GM12878 (cell line): ENCODE measurements around the gene SEL1L. TPM values are rescaled to one million over a fixed set of nuclear protein-coding genes. Genes with fewer than 3 reads are reported as not detected.

Source experiments
- ATAC-seq: fragments of 200-7000 bp; cut with Tn5 transposase; 3 replicates; pipeline ENCODE4 v1.9.1; 2020; ENCODE audit warnings: mild to moderate bottlenecking, moderate library complexity
- BruUV-seq: library from RNA; stranded (reverse); fragments of 400-500 nt; replicated peaks from 2 replicates; lab custom pipeline; 2021; lab: Mats Ljungman, UMichigan
- CTCF ChIA-PET: fragments of 300-600 bp; sonication (Branson Sonifier 250); formaldehyde crosslinking; extraction: SDS; loops from one replicate; lab custom pipeline; 2021; ENCODE audit warnings: inconsistent platforms; lab: Yijun Ruan, JAX
- POLR2A ChIA-PET: fragments of 350-600 bp; formaldehyde crosslinking; extraction: SDS; loops from one replicate; lab custom pipeline; 2021; ENCODE audit warnings: inconsistent platforms; lab: Charles Lee
- RAD21 ChIA-PET: fragments of 300-600 bp; sonication (Branson Sonifier 250); formaldehyde crosslinking; loops from one replicate; lab custom pipeline; 2023; ENCODE audit warnings: antibody characterized with exemption; ENCODE audit not compliant: unreplicated experiment; lab: Charles Lee
- SMC1A ChIA-PET: fragments of 300-600 bp; sonication (Branson Sonifier 250); formaldehyde crosslinking; loops from one replicate; lab custom pipeline; 2023; ENCODE audit not compliant: unreplicated experiment, uncharacterized antibody; lab: Charles Lee
- DNase-seq: peaks from one replicate; pipeline ENCODE4 v3.0.0-alpha.2; 2011; ENCODE audit warnings: low read depth, low spot score
- FAIRE-seq: peaks from 3 replicates; lab custom pipeline; 2011; peaks lifted over from hg19 to GRCh38; lab: Jason Lieb, UNC
- H2AFZ ChIP-seq: 2 replicates; pipeline ENCODE4 v1.6.0; 2011; ENCODE audit warnings: low read depth, low read length, control low read depth; ENCODE audit not compliant: control insufficient read depth
- H3K27ac ChIP-seq: 2 replicates; pipeline ENCODE4 v1.5.1; 2011; ENCODE audit warnings: control low read depth; ENCODE audit not compliant: control insufficient read depth, insufficient read depth
- H3K27me3 ChIP-seq, 2 experiments: replicated peaks in 1 of 2; 2 replicates each; pipeline versions ENCODE4 v1.6.0 to v1.6.1; 2011; ENCODE audit warnings: low read length in 1 of 2; ENCODE audit not compliant: control insufficient read depth in 2 of 2, insufficient read depth in 2 of 2
- H3K36me3 ChIP-seq, 2 experiments: 2 replicates each; pipeline ENCODE4 v1.5.1; 2011; ENCODE audit warnings: low read length in 1 of 2; ENCODE audit not compliant: control insufficient read depth in 2 of 2, insufficient read depth in 2 of 2
- H3K4me1 ChIP-seq: 2 replicates; pipeline ENCODE4 v1.6.1; 2011; ENCODE audit warnings: mild to moderate bottlenecking, low read length, moderate library complexity, mixed read lengths; ENCODE audit not compliant: control insufficient read depth, insufficient read depth
- H3K4me2 ChIP-seq: 2 replicates; pipeline ENCODE4 v1.6.0; 2011; ENCODE audit warnings: control low read depth; ENCODE audit not compliant: control insufficient read depth, insufficient read depth
- H3K4me3 ChIP-seq: fragments of 200-600 bp; sonication (generic); 2 replicates; pipeline ENCODE4 v1.5.1; 2016
- H3K79me2 ChIP-seq: 2 replicates; pipeline ENCODE4 v1.6.0; 2011; ENCODE audit warnings: low read length; ENCODE audit not compliant: control insufficient read depth, insufficient read depth
- H3K9ac ChIP-seq: 2 replicates; pipeline ENCODE4 v1.8.0; 2011; ENCODE audit warnings: low read length, control low read depth, mixed read lengths; ENCODE audit not compliant: control insufficient read depth, insufficient read depth
- H3K9me3 ChIP-seq: replicated peaks from 3 replicates; pipeline ENCODE4 v1.5.1; 2011; ENCODE audit warnings: mild to moderate bottlenecking, low read length; ENCODE audit not compliant: control insufficient read depth, insufficient read depth
- H4K20me1 ChIP-seq: 2 replicates; pipeline ENCODE4 v1.6.0; 2011; ENCODE audit not compliant: control insufficient read depth, insufficient read depth
- CBX5 ChIP-seq: sonication (generic); IDR thresholded peaks from 2 replicates; pipeline ENCODE4 v1.6.1; 2016; ENCODE audit warnings: low read depth, moderate library complexity, mild to moderate bottlenecking, inconsistent platforms
- JUND ChIP-seq: IDR thresholded peaks from 2 replicates; pipeline ENCODE4 v1.6.1; 2012; ENCODE audit warnings: low read depth, mild to moderate bottlenecking, low read length, improper control_type of control experiment, moderate library complexity
- MEF2A ChIP-seq: IDR thresholded peaks from 2 replicates; pipeline ENCODE4 v1.6.1; 2011; ENCODE audit warnings: low read depth, mild to moderate bottlenecking, low read length, moderate library complexity; ENCODE audit not compliant: insufficient read depth
- PAX5 ChIP-seq: IDR thresholded peaks from 2 replicates; pipeline ENCODE4 v1.6.1; 2011; ENCODE audit warnings: low read depth, low read length, borderline replicate concordance
- RAD51 ChIP-seq: fragments of 450-650 bp; IDR thresholded peaks from 2 replicates; pipeline ENCODE4 v1.6.1; 2016; ENCODE audit warnings: moderate library complexity, mild to moderate bottlenecking, inconsistent platforms
- RELA ChIP-seq: fragments of 450-650 bp; IDR thresholded peaks from 2 replicates; pipeline ENCODE4 v1.8.0; 2014; ENCODE audit warnings: borderline replicate concordance; ENCODE audit not compliant: partially characterized antibody
- ZSCAN29 ChIP-seq: fragments of 450-650 bp; IDR thresholded peaks from 2 replicates; pipeline ENCODE4 v1.6.1; 2017; ENCODE audit warnings: mild to moderate bottlenecking, moderate library complexity
- WGBS: methylation state at CpG from one replicate; pipeline ENCODE4 v1.1.6; 2016; ENCODE audit warnings: low lambda C conversion rate; ENCODE audit not compliant: insufficient replicate concordance, insufficient coverage; ENCODE audit errors: missing lambda C conversion rate; 5-methylcytosine and 5-hydroxymethylcytosine counted together
- in situ Hi-C: fragments of 300-500 bp; cut with MboI; formaldehyde crosslinking; loops from 9 replicates; pipeline ENCODE4 v1.14.3; 2018; ENCODE audit warnings: mixed read lengths
- intact Hi-C: fragments of 100-400 bp; cut with micrococcal nuclease; formaldehyde crosslinking; loops from one replicate; pipeline ENCODE4 v1.14.2; 2022; ENCODE audit not compliant: unreplicated experiment
- polyA plus RNA-seq, 11 experiments: library from polyadenylated mRNA; depleted of rRNA in 4 of 11; unstranded in 6 of 11; stranded (reverse) in 5 of 11; fragments of >200 nt; fragmentation: Nextera tagmentation in 4 of 11; fragmentation: Illumina TruSeq in 1 of 11; extraction: Ambion mirVana in 4 of 11; extraction: Trizol in 1 of 11; gene quantifications; 1 replicate in 1 of 11; 2 replicates in 10 of 11; pipeline versions ENCODE4 v1.2.1 to v1.2.3, GENCODE V29; 2011 to 2016; ENCODE audit warnings: inconsistent platforms in 2 of 11, missing spikeins in 2 of 11, low read depth in 1 of 11
- total RNA-seq, 4 experiments: library from RNA; depleted of rRNA in 3 of 4; stranded (reverse); fragments of >200 nt in 3 of 4; fragmentation: Illumina TruSeq in 1 of 4; extraction: Trizol in 1 of 4; gene quantifications; 2 replicates each; pipeline versions ENCODE4 v1.2.1 to v1.2.3, GENCODE V29; 2013 to 2021
- TF ChIP-seq, protein P1 (sequence below): fragments of 450-650 bp; IDR thresholded peaks from 2 replicates; pipeline ENCODE4 v1.6.1; 2017; ENCODE audit warnings: mild to moderate bottlenecking, low read depth, inconsistent platforms; ENCODE audit not compliant: poor library complexity, severe bottlenecking
- TF ChIP-seq, protein P2 (sequence below): fragments of 450-650 bp; IDR thresholded peaks from 2 replicates; pipeline ENCODE4 v1.6.1; 2016; ENCODE audit warnings: mild to moderate bottlenecking, moderate library complexity, borderline replicate concordance
- TF ChIP-seq, protein P3 (sequence below): IDR thresholded peaks from 2 replicates; pipeline ENCODE4 v1.6.1; 2012; ENCODE audit warnings: low read depth, low read length, improper control_type of control experiment
- TF ChIP-seq, protein P4 (sequence below): IDR thresholded peaks from 2 replicates; pipeline ENCODE4 v1.6.1; 2012; ENCODE audit warnings: low read length, inconsistent platforms
- TF ChIP-seq, protein P5 (sequence below): fragments of 450-650 bp; IDR thresholded peaks from 2 replicates; pipeline ENCODE4 v1.6.1; 2014; ENCODE audit warnings: mild to moderate bottlenecking
- TF ChIP-seq, protein P6 (sequence below): IDR thresholded peaks from 2 replicates; pipeline ENCODE4 v1.6.1; 2012; ENCODE audit warnings: low read depth, low read length, improper control_type of control experiment

Gene SEL1L
- total and polyA plus RNA-seq, 10 of the 15 experiments (the other 5 are each of a cell fraction or from before 2014, with no cell fraction given), result 13.4 to 57.2 (median 31.7) TPM

DNA sequence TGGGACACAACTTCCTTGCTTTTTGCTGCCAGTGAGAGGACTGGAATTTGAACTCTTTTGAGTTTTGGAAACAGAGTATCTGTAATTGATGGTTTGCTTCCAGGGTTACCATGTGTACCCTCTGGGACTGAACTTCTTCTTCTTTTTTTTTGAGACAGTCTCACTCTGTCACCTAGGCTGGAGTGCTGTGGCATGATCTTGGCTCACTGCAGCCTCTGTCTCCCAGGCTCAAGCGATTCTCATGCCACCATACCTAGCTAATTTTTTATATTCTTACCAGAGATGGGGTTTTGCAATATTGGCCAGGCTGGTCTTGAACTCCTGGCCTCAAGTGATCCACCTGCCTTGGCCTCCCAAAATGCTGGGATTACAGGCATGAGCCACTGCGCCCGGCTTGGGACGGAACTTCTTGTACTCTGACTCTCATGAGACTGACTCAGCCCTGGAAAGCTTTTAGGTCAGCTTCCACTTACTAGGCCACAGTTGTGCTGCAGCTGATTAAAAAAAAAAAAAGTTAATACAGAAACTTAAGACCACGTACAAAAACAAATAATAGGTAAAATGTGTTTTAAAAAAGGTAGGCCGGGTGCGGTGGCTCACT, 15.8 kb downstream of the SEL1L start:
- Histone ChIP-seq H3K9me3 (no peaks in the 10 kb centered on the region), H4K20me1 (no peaks in the 10 kb centered on the region), H3K4me1 (no peaks in the 10 kb centered on the region), H3K9ac (no peak overlapping the region), H3K36me3 (peaks cover 4 to 22% of the 10 kb centered on the region in 2 experiments), H3K27me3 (no peaks in the 10 kb centered on the region), H3K4me3 (no peak overlapping the region), H3K79me2 (peaks cover 2% of the 10 kb centered on the region), H3K4me2 (no peak overlapping the region), H3K27ac (no peak overlapping the region), H2AFZ (no peak overlapping the region)
- WGBS, result 100% methylated on average over 7 of the region's 7 CpGs
- intact Hi-C loops, result no loop called here
- DNase-seq (no peak), ATAC-seq (no peak), FAIRE-seq (no peak)
- POLR2A ChIA-PET, result no interaction called here
- in situ Hi-C loops, result no loop called here
- RAD21 ChIA-PET, result no interaction called here
- no TSS peak for BruUV-seq
- CTCF ChIA-PET, result interaction anchor here (0.7 to 1.1 kb wide), 2 partner anchors 13 to 23 kb away, joined by 3 to 5 read pairs; no protein-coding TSS in a partner anchor
- SMC1A ChIA-PET, result interaction anchor here (1.1 to 1.4 kb wide), 4 partner anchors 10 to 53 kb away, joined by 3 to 6 read pairs (median 3); no protein-coding TSS in a partner anchor
- TF ChIP-seq, protein P1, sequence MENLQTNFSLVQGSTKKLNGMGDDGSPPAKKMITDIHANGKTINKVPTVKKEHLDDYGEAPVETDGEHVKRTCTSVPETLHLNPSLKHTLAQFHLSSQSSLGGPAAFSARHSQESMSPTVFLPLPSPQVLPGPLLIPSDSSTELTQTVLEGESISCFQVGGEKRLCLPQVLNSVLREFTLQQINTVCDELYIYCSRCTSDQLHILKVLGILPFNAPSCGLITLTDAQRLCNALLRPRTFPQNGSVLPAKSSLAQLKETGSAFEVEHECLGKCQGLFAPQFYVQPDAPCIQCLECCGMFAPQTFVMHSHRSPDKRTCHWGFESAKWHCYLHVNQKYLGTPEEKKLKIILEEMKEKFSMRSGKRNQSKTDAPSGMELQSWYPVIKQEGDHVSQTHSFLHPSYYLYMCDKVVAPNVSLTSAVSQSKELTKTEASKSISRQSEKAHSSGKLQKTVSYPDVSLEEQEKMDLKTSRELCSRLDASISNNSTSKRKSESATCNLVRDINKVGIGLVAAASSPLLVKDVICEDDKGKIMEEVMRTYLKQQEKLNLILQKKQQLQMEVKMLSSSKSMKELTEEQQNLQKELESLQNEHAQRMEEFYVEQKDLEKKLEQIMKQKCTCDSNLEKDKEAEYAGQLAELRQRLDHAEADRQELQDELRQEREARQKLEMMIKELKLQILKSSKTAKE, result no peak
- TF ChIP-seq RAD51 (no peak), ZSCAN29 (no peak), MEF2A (no peak), PAX5 (no peak), RELA (no peak), JUND (no peak), CBX5 (no peak)
- TF ChIP-seq, protein P2, sequence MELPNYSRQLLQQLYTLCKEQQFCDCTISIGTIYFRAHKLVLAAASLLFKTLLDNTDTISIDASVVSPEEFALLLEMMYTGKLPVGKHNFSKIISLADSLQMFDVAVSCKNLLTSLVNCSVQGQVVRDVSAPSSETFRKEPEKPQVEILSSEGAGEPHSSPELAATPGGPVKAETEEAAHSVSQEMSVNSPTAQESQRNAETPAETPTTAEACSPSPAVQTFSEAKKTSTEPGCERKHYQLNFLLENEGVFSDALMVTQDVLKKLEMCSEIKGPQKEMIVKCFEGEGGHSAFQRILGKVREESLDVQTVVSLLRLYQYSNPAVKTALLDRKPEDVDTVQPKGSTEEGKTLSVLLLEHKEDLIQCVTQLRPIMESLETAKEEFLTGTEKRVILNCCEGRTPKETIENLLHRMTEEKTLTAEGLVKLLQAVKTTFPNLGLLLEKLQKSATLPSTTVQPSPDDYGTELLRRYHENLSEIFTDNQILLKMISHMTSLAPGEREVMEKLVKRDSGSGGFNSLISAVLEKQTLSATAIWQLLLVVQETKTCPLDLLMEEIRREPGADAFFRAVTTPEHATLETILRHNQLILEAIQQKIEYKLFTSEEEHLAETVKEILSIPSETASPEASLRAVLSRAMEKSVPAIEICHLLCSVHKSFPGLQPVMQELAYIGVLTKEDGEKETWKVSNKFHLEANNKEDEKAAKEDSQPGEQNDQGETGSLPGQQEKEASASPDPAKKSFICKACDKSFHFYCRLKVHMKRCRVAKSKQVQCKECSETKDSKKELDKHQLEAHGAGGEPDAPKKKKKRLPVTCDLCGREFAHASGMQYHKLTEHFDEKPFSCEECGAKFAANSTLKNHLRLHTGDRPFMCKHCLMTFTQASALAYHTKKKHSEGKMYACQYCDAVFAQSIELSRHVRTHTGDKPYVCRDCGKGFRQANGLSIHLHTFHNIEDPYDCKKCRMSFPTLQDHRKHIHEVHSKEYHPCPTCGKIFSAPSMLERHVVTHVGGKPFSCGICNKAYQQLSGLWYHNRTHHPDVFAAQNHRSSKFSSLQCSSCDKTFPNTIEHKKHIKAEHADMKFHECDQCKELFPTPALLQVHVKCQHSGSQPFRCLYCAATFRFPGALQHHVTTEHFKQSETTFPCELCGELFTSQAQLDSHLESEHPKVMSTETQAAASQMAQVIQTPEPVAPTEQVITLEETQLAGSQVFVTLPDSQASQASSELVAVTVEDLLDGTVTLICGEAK, result no peak
- TF ChIP-seq, protein P3, sequence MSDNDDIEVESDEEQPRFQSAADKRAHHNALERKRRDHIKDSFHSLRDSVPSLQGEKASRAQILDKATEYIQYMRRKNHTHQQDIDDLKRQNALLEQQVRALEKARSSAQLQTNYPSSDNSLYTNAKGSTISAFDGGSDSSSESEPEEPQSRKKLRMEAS, result no peak
- TF ChIP-seq, protein P4, sequence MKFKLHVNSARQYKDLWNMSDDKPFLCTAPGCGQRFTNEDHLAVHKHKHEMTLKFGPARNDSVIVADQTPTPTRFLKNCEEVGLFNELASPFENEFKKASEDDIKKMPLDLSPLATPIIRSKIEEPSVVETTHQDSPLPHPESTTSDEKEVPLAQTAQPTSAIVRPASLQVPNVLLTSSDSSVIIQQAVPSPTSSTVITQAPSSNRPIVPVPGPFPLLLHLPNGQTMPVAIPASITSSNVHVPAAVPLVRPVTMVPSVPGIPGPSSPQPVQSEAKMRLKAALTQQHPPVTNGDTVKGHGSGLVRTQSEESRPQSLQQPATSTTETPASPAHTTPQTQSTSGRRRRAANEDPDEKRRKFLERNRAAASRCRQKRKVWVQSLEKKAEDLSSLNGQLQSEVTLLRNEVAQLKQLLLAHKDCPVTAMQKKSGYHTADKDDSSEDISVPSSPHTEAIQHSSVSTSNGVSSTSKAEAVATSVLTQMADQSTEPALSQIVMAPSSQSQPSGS, result no peak
- TF ChIP-seq, protein P5, sequence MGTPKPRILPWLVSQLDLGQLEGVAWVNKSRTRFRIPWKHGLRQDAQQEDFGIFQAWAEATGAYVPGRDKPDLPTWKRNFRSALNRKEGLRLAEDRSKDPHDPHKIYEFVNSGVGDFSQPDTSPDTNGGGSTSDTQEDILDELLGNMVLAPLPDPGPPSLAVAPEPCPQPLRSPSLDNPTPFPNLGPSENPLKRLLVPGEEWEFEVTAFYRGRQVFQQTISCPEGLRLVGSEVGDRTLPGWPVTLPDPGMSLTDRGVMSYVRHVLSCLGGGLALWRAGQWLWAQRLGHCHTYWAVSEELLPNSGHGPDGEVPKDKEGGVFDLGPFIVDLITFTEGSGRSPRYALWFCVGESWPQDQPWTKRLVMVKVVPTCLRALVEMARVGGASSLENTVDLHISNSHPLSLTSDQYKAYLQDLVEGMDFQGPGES, result no peak
- TF ChIP-seq, protein P6, sequence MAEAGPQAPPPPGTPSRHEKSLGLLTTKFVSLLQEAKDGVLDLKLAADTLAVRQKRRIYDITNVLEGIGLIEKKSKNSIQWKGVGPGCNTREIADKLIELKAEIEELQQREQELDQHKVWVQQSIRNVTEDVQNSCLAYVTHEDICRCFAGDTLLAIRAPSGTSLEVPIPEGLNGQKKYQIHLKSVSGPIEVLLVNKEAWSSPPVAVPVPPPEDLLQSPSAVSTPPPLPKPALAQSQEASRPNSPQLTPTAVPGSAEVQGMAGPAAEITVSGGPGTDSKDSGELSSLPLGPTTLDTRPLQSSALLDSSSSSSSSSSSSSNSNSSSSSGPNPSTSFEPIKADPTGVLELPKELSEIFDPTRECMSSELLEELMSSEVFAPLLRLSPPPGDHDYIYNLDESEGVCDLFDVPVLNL, result no peak
